ENCODE data around the gene PNPLA5.
"Not testable (repeated sequence)": the region's sequence is repeated elsewhere in the genome, so short reads cannot be mapped to it uniquely, and the experiment has no call there.

PNPLA5 gene

GRCh38 chr22:43891360-43892182 is at the start of gene PNPLA5:
PNPLA5 (minus strand) TSS chr22:43892013; CDS start chr22:43891880, 133 bp downstream.
- peak; percentile 31 for DNase-seq

GRCh38 chr22:43941449-43941848 is 49.6 kb upstream of the PNPLA5 start:
- no peak for DNase-seq

GRCh38 chr22:43931771-43932170 is 40.0 kb upstream of the PNPLA5 start:
- DNase-seq = no peak

GRCh38 chr22:43928908-43929307 is 37.1 kb upstream of the PNPLA5 start:
- no peak for DNase-seq

- no peak for DNase-seq
Measured at GRCh38 chr22:43928468-43928867, 36.7 kb upstream of the PNPLA5 start.

- DNase-seq = no peak
Measured at GRCh38 chr22:43926349-43926710, 34.5 kb upstream of the PNPLA5 start.

GRCh38 chr22:43925433-43926348 is 33.9 kb upstream of the PNPLA5 start:
- no peak for DNase-seq

GRCh38 chr22:43924877-43925276 is 33.1 kb upstream of the PNPLA5 start:
- no peak for DNase-seq

- DNase-seq = peak; percentile 83
Measured at GRCh38 chr22:43923631-43924464, 32.0 kb upstream of the PNPLA5 start, which contains the start of gene PNPLA3. PNPLA3 (plus strand) TSS chr22:43923805; CDS start chr22:43923912, 107 bp downstream.

- no peak for DNase-seq
Measured at GRCh38 chr22:43923191-43923590, 31.4 kb upstream of the PNPLA5 start.

- DNase-seq = no peak
Measured at GRCh38 chr22:43922123-43922522, 30.3 kb upstream of the PNPLA5 start.

GRCh38 chr22:43921370-43921769 is 29.6 kb upstream of the PNPLA5 start:
- no peak for DNase-seq

- no peak for DNase-seq
Measured at GRCh38 chr22:43919106-43919973, 27.5 kb upstream of the PNPLA5 start.

- DNase-seq = no peak
Measured at GRCh38 chr22:43917521-43917920, 25.7 kb upstream of the PNPLA5 start.

GRCh38 chr22:43911351-43911750 is 19.5 kb upstream of the PNPLA5 start:
- DNase-seq = no peak

- no peak for DNase-seq
Measured at GRCh38 chr22:43910178-43910695, 18.4 kb upstream of the PNPLA5 start.

GRCh38 chr22:43909708-43910107 is 17.9 kb upstream of the PNPLA5 start:
- DNase-seq = no peak

- DNase-seq = no peak
Measured at GRCh38 chr22:43905681-43906080, 13.9 kb upstream of the PNPLA5 start.

- DNase-seq = peak; percentile 36
Measured at GRCh38 chr22:43904412-43904811, 12.6 kb upstream of the PNPLA5 start.

- DNase-seq = not testable (repeated sequence)
Measured at GRCh38 chr22:43903033-43903432, 11.2 kb upstream of the PNPLA5 start.

GRCh38 chr22:43901976-43902643 is 10.3 kb upstream of the PNPLA5 start:
- no peak for DNase-seq
